Effector CD8-positive, alpha-beta T cell (primary cell): Measurements from ENCODE around the gene CDRT4.
"Not testable (repeated sequence)": the region's sequence is repeated elsewhere in the genome, so short reads cannot be mapped to it uniquely, and the experiment has no call there.

Experiments
- DNase-seq: peaks from one replicate; lab custom pipeline; 2025; lab: John Stamatoyannopoulos, UW

Gene CDRT4

GRCh38 chr17:15456972-15457722 is 10.3 kb downstream of the CDRT4 start:
- DNase-seq = no peak

GRCh38 chr17:15456496-15456895 is 10.9 kb downstream of the CDRT4 start:
- DNase-seq = no peak

GRCh38 chr17:15454346-15454745 is 13.1 kb downstream of the CDRT4 start:
- no peak for DNase-seq

- DNase-seq = no peak
Measured at GRCh38 chr17:15453782-15454181, 13.6 kb downstream of the CDRT4 start.

- no peak for DNase-seq
Measured at GRCh38 chr17:15453246-15453645, 14.2 kb downstream of the CDRT4 start.

GRCh38 chr17:15452746-15453145 is 14.7 kb downstream of the CDRT4 start:
- DNase-seq = no peak

GRCh38 chr17:15451680-15452079 is 15.7 kb downstream of the CDRT4 start:
- DNase-seq = no peak

GRCh38 chr17:15448580-15448956 is 18.9 kb downstream of the CDRT4 start:
- no peak for DNase-seq

- DNase-seq = no peak
Measured at GRCh38 chr17:15447928-15448579, 19.4 kb downstream of the CDRT4 start.

GRCh38 chr17:15446036-15446435 is 21.4 kb downstream of the CDRT4 start:
- no peak for DNase-seq

GRCh38 chr17:15444805-15445204 is 22.6 kb downstream of the CDRT4 start:
- DNase-seq = no peak

GRCh38 chr17:15442311-15443180 is 24.9 kb downstream of the CDRT4 start:
- DNase-seq = no peak

GRCh38 chr17:15441315-15441714 is 26.1 kb downstream of the CDRT4 start:
- DNase-seq = no peak

GRCh38 chr17:15440347-15440746 is 27.1 kb downstream of the CDRT4 start:
- DNase-seq = no peak

- DNase-seq = not testable (repeated sequence)
Measured at GRCh38 chr17:15439205-15439985, 28.0 kb downstream of the CDRT4 start.

GRCh38 chr17:15438491-15439105 is 28.8 kb downstream of the CDRT4 start:
- DNase-seq = no peak

GRCh38 chr17:15437303-15437635 is 30.2 kb downstream of the CDRT4 start:
- DNase-seq = no peak

- DNase-seq = no peak
Measured at GRCh38 chr17:15436473-15437302, 30.7 kb downstream of the CDRT4 start.

- no peak for DNase-seq
Measured at GRCh38 chr17:15434956-15435355, 32.5 kb downstream of the CDRT4 start.

- DNase-seq = no peak
Measured at GRCh38 chr17:15432807-15433611, 34.4 kb downstream of the CDRT4 start.
